HG03565 (cell line): ENCODE measurements around the gene RAB18.
"Not testable (repeated sequence)": the region's sequence is repeated elsewhere in the genome, so short reads cannot be mapped to it uniquely, and the experiment has no call there.

Source experiments
- ATAC-seq: cut with Tn5 transposase; IDR thresholded peaks from one replicate; pipeline ENCODE4 v1.9.1; 2021; ENCODE audit warnings: mild to moderate bottlenecking, moderate library complexity; ENCODE audit not compliant: unreplicated experiment

RAB18 gene

GRCh38 chr10:27541796-27542729, 38.0 kb downstream of the RAB18 start:
- ATAC-seq, result no peak

DNA sequence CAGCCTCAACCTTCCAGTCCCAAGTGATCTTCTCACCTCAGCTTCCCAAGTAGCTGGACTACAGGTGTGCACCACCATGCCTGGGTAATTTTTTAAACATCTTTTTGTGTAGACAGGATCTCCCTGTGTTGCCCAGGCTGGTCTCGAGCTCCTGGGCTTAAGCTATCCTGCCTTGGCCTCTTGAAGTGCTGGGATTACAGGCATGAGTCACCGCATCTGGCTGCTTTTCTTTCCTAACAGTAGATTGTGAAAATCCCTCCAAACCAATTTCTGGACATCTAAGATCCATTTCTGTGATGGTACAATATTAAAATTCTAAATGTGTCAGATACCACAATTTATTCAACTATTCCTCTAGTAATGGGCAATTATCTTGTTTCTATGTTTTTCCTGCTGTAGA, 38.7 kb downstream of the RAB18 start:
- ATAC-seq, result no peak

GRCh38 chr10:27547047-27547446, 42.9 kb downstream of the RAB18 start:
- ATAC-seq, result no peak

GRCh38 chr10:27547482-27547881, 43.4 kb downstream of the RAB18 start:
- ATAC-seq, result no peak

GRCh38 chr10:27550823-27551222, 46.7 kb downstream of the RAB18 start:
- ATAC-seq, result no peak

GRCh38 chr10:27558612-27559020, 54.5 kb downstream of the RAB18 start:
- ATAC-seq, result no peak

GRCh38 chr10:27561334-27561733, 57.2 kb downstream of the RAB18 start:
- ATAC-seq, result no peak

DNA sequence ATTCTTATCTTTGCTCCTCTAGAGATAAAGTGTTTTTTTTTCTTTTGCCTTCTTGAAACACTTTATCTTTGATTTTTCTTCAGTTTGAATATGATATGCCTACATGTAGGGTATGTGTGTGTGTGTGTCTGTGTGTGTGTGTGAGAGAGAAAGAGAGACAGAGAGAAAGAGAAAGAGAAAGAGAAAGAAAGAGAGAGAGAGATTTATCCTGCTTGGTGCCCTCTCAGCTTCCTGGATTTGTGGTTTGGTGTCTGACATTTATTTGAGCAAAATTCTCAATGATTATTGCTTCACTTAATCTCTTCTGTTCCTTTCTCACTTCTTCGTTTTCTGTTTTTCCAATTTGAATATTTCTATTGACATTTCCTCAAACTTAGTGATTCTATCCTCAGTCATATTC, 60.3 kb downstream of the RAB18 start:
- no peak for ATAC-seq

- ATAC-seq, result no peak
Observed at GRCh38 chr10:27564880-27565279, 60.8 kb downstream of the RAB18 start.

DNA sequence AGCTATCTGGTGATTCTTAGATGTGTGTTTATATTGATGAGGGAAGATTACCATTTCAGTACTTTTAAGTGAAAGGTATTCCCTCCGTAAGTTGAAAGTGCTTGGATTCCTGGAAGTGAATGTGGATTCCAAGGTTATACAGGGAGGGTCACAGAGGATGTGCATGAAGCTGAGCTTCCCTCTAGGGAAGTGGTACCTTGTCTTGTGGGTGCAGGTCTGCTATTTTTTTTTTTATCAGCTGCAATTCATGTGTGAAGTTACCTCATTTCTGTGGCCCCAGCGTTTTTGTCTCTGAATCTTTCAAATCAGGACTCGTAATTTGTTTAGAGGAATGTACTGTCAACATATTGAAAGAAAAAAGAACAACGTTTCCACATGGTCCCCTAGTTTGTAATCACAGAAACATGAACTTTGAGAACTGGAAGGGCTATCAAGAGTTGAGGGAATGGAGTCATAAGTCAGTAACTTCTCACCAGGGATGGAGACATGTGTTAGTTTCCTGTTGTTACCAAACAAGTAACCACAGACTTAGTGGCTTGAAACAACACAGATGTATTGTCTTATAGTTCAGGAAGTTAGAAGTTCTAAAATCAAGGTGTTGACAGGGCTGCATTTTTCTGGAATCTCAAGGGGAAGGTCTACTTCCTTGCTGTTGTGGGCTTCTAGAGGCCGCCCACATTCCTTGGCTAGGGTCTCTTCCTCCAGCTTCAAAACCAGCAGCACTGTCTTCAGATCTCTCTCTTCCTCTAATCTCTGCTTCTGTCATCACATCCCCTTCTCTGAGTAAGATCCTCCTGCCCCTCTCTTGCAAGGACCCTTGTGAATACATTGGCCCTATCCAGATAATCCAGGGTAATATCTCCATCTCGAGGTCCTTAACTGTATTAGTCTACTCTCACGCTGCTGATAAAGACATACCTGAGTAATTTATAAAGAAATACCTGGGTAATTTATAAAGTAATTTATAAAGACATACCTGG, 64.4 kb downstream of the RAB18 start:
- ATAC-seq, result no peak

DNA sequence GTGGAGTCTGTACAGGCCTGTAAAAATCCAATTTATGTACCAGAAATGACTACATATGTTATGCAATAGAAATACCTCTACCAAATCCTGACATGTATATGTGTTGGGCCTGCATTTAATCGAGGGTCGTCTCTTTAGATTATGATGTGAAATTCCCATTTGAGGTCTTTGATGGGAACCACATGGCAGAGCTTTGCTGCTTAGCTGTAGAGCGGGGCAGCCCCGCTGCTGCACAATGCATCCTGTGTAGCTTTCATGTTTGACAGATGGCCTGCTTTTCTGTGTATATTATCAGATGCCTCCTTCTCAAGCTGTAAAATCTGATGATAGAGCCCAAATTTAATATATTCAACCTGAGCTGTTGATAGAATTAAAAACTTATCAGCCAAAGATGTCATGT, 65.8 kb downstream of the RAB18 start:
- no peak for ATAC-seq

DNA sequence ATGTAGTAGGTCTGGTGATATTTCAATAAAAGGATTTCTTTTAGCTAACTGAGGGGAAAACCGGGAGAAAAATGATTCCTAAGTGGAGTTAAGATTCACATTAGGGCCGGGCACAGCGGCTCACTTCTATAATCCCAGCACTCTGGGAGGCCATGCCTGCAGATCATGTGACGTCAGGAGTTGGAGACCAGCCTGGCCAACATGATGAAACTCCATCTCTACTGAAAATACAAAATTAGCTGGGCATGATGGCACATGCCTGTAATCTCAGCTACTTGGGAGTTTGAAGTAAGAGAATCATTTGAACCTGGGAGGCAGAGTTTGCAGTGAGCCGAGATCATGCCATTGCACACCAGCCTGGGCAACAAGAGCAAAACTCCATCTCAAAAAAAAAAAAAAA, 72.9 kb downstream of the RAB18 start:
- ATAC-seq, result not testable (repeated sequence)

DNA sequence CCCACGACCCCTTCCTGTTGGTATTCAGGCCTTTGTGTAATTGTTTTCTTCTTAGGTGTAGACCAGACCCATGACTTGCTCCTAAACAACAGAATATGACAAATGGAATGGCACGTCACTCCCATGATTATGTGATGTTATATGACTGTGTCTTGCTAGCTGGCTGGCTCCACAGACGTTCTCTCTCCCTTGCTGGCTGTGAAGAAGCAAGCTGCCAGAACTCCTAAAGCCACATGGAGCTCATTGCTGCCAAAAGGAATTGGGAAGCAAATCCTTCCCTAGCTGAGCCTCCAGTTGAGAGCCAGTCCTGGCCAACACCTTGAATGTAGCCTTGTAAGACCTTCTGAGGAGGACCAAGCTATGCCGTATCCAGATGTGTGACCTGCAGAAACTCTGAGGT, 74.2 kb downstream of the RAB18 start:
- no peak for ATAC-seq

GRCh38 chr10:27581225-27581624, 77.1 kb downstream of the RAB18 start:
- no peak for ATAC-seq

DNA sequence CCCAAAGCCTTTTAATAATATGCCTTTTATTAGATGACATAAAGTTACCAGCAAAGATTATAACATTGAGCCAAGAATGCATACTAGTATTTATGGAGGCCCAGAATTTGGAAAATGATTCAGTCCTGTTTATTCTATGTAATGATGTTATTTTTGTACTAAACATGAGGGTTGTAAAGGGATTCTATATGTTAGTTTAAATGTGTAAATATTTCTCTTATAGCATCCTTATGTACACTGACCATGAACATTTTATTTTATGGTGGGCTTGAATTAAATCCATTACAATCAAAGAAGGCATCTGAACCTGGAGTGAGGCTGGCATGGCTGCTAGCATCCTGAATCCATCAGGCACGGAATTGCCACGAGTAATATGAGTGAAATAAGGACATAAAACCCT, 80.2 kb downstream of the RAB18 start:
- no peak for ATAC-seq
